NOMO-1 (cell line): ENCODE results near the gene TP53RK.

ENCODE experiments used
- DNase-seq, 2 experiments: peaks; one replicate each; lab custom pipeline; 2025; ENCODE audit not compliant: unreplicated experiment in 2 of 2; lab: John Stamatoyannopoulos, UW

Gene TP53RK

DNA sequence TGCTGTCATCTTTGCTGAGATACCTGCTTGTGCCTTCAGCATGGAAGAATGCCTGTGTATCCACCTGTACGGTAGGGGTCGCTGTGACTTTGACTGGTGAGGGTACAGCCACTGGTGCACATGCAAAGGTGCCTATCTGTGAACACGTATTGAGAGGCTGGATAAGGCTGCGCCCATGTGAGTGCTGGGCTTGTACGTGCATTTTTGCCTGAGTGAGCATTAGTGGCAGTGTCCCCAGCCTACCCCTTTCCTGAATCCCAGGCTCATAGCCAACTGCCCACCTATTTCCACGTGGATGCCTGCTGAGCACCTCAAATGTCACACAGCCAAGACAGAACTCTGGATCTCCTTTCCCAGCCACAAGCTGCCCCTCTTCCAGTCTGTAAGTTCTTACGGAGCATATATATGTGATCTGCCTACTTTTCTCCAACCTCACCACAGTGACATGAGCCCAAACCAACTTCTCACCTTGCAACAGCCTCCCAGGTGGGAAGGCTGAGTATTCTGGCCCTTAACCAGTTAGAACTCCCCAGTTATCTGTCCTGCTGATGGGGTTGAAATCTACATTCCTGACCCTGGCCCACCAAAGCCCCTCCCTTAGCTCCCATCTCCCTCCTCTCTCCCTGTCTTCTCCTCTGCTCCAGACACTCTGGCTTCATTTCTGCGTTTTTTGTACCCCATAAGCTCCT, 19.1 kb upstream of the TP53RK start:
- no peak for DNase-seq

DNA sequence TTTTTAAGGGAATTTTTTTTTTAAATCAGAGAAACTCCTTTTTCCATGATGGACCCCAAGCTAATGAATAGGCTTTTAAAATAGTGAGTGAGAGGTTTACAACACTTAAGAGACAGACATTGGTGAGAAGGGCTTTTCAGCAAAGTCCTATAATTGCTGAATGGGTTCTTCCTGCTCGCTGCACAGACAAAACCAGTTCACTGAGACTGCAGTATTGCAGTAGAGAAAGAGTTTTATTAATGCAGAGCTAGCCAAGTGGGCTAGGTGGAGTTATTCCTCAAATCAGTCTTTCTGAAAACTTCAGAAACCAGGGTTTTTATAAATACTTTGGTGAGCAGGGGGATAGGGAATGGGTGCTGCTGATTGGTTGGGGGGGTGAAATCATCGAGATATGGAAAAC, 17.0 kb upstream of the TP53RK start:
- no peak for DNase-seq

DNA sequence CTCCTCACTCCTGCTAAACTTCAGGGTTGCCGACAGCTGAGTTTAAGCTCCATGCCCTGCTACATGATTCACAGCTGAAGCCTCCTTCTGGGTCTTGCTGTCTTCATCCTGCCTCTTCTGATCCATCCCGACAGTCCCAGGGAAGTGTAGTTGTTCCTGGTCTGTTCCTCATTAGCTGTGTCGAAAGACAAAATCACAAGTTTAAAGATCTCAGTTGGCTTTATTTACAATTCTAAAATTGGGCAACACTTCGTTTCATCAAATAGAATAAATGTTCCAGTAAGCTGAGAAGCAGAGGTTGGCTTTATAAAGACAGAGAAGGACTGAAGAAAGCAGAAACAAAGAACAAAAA, 16.1 kb upstream of the TP53RK start:
- no peak for DNase-seq

DNA sequence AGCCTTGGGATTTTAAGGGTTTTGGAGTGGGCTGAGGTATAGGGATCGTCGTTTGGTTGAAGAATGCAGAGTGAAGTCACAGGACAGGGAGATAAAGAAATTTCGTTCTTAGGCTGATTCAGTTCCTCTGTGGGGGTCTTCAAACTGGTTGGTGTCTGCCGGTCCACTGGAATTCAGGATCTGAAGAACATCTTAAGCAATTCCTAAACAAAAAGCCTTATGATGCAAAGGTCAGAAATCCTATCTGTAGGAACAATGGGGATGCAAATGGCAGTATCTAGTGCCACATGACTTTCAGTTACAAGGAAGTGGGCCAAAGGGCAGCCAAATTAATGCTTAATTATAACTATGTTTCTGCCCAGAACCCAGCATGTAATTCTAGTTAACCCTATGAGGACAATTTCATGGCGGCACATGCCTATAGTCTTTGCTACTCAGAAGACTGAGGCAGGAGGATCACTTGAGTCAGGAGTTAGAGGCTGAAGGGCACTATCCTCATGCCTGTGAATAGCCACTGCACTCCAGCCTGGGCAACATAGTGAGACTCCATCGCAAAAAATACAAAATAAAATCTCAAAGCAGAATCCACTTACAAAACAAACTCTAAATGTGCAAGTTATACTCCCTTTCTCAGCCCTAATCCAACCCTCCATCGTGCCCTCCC, 15.6 kb upstream of the TP53RK start:
- no peak for DNase-seq

DNA sequence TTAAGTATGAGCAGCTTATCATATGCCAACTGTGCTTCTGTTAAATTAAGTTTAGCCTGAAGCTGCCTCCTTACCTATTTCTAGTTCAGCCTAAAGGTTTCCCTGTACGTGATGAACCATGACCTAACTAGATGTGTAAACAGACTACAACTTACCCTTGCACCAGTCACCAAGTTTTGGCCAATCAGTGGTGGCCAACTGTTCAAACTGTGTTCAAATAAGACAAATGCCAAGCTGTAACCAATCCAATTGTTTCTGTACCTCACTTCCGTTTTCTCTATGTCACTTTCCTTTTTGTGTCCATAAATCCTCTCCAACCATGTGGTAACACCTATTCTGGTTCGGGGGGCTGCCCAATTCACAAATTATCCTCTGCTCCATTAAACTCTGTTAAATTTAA, 14.2 kb upstream of the TP53RK start:
- DNase-seq: no peak

DNA sequence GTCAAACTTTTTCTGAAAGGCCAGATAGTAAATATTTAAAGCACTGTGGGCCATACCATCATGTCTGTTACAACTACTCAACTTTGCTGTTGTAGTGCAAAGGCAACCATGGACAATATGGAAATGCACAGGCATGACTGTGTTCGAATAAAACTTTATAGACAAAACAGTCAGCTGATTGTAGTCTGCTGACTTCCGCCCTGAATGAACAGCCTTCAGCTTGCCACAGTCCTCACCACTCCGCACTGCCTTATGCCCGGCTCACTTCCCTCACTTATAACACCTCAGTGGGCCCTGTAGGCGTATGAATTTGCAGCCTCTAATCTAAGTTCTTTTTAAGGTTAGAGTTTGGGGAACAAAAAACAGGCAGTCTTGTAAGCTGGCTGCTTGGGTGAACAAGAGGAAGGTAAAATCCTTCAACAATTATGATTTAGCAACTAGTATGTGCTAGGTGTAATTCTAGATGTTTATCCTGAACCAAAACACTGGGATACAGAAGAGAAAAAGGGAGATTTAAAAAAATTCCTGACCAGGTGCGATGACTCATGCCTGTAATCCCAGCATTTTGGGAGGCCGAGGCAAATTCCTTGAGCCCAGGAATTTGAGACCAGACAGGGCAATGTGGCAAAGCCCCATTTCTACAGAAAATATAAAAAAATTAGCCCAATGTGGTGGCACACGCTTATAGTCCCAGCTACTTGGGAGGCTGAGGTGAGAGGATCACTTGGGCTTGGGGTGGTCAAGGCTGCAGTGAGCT, 13.4 kb upstream of the TP53RK start:
- DNase-seq: no peak

DNA sequence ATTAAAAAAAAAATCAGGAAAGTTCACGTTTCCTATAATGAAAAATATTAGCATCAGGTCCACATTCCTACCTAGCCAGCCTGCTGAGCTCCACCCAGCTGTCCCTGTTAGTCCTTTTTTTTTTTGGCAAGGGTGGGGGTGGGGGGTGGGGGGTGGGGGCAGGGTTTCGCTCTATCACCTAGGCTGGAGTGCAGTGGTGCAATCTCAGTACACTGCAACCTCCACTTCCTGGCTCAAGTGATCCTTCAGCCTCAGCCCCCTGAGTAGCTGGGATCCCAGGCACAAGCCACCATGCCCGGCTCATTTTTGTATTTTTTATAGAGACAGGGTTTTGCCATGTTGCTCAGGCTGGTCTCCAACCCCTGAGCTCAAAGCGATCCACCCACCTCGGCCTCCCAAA, 12.7 kb upstream of the TP53RK start:
- DNase-seq: no peak

DNA sequence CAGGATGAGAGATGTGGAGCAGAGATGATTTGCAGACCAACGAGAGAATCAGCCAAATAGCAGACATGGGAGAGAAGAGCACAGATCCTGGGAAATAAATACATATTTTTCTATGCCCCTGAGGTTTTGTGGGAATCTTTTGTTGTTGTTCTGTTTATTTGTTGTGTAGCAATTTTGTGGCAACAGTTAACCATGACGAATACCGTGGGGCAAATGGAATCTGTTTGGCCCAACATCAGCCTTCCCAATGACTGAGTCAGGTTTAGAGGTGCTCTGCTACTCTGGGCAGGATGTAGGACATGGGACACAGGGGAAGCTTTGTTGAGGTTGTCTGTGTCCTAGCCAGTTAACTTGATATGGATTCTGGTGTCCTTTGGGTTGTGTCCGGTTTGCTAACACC, 12.3 kb upstream of the TP53RK start:
- no peak for DNase-seq

DNA sequence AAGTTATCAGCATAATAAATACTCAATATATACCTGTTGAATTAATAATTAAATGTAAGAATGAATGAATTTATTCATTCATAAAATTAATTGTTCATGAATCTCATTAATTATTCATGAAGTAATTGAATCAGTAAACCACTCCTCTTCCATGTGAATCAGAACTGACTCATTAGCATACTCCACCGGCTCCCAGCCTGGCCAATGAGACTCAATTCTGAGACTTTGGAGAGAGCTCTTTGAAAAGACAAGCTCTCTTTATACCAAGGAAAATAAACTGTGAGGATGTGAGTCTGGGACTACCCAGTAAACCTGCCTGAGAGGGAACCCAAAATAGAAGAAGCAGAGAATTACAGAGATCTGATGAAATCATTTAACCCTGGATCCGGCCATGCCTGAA, 11.8 kb upstream of the TP53RK start:
- DNase-seq: no peak

DNA sequence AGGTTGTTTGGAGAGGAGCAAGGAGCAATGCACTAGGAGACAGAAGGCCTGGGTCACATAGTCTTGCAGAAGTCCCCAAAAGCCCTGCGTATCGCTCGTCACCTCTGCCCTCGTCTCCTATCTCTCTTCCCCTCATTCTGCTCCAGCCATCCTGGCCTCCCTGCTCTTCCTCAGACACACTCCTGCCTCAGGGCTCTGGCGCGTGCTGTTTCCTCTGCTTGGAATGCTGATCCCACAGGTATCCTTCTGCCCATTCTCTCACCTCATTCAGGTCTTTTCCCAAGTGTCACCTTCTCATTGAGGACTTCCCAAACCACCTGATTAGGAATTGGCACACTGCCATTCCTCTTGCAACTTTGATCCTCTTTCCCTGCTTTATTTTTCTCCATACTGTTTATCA, 11.2 kb upstream of the TP53RK start:
- DNase-seq: no peak

DNA sequence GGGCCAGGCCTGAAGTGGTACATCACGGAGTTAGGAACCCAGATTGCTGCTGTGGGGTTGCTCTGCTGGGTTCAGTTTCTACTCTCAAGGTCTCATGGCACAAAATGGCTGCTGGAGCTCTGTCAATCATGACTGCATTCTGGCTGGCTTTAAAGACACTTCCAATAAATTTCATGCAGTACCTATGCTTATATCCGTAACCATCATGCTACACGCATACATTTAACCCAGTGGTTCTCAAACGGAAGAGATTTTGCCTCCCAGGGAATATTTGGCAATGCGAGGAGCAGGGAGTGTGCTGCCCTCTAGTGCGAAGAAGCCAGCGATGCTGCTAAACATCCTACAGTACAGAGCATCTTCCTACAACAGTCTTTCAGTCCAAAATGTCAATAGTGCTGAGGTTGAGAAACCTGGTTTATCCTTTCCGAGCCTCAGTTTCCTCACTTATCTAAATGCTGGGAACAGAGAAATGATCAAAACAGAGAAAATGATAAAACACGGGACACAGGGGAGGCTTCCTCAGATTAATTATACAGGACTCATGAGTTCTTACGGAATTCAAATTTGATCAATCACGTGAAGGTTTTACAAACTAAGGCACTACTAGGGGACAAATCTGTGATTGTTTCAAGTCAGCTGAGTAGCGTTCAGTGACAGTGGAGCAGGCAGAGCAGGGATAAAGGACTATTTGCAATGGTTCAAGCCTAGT, 10.6 kb upstream of the TP53RK start:
- DNase-seq: peak in 1 of 2 experiments; percentile 39

DNA sequence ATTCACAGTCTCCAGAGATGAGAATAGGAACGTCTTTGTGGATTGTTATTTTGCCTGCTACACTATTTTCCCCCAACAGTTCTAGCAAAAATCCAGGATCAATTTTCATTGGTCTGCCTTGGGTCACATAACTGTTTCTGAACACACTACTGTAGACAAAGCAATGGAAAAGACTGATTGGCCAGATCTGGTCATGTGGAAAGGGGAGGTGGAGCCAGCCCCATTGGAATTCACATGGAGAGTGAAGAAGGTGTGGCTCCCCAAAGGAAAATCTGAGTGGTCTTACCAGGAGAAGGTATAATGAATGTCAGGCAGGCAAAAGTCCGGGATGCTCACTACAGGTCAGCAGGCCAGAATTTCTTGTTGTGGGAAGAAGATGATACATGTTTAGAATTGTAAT, 9.5 kb upstream of the TP53RK start:
- DNase-seq: no peak

DNA sequence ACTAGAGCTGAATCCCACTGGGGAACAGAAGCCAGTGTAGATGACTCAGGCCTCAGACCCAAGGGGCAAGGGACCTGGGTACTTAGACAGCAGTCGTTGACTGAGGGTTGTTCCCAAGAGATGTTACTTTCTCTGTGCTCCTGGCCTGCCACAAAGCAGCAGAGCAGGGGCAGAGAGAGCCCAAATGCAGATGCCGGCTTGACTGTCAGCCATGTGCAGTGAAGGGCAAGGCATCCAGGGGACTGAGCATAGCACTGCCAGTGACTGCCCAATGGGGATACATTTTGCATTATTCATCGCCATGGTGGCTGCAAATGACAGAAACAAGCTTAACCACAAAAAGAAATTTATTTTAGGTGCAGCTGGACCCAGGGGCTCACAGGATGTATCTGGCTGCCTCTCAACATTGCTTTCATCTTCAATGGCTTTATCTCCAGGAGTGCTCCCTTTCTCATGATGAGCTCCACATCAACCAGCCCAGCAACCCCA, 7.6 kb upstream of the TP53RK start:
- no peak for DNase-seq

DNA sequence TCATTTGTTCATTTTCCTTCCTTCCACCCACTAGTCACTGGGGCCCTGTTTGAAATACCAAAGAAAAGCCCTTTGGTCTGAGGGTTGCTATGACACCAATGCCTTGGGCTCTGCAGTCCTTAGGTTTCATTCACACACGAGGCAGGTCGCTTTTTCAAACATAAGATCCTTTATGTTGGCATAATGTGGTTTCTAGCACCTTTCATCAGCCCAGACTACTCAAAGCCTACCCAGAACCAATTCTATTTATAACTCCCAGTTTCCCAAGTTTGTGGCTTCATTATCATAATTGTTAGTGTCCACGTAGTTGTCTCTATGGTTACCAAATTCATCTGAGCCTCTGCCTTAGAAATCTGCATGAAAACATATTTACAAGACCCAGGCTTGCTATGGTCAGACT, 6.6 kb upstream of the TP53RK start:
- DNase-seq: peak; percentile 66 to 75

DNA sequence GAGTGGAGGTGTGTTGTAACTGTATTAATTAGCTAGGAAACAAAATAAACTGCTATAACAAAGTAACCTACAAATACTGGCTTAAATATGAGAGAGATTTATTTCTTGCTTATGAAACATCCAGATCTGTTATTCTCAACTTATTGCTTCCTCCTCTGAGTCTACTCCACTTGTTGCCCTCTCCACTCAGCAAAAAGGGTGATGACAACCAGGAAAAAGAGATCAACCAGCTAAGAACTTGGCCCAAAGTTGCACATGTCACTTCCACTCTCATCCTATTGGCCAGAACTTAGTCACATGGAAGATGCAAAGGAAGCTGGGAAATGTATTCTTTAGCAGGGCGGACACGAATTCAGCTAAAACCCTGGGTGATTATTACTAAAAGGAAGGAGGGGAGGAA, 5.2 kb upstream of the TP53RK start:
- DNase-seq: peak; percentile 81 to 88

DNA sequence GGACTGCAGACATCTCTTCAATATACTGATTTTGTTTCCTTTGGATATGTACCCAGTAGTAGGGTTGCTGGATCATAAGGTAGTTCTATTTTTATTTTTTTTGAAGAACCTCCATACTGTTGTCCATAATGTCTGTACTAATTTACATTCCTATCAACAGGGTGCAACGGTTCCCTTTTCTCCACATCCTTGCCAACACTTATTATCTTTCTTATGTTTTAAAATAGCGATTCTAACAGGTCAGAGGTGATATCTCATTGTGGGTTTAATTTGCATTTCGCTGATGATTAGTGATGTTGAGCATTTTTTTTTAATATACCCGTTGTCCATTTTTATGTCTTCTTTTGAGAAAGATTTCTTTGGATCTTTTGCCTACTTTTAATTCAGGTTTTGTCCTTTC, 2.0 kb upstream of the TP53RK start:
- DNase-seq: no peak

DNA sequence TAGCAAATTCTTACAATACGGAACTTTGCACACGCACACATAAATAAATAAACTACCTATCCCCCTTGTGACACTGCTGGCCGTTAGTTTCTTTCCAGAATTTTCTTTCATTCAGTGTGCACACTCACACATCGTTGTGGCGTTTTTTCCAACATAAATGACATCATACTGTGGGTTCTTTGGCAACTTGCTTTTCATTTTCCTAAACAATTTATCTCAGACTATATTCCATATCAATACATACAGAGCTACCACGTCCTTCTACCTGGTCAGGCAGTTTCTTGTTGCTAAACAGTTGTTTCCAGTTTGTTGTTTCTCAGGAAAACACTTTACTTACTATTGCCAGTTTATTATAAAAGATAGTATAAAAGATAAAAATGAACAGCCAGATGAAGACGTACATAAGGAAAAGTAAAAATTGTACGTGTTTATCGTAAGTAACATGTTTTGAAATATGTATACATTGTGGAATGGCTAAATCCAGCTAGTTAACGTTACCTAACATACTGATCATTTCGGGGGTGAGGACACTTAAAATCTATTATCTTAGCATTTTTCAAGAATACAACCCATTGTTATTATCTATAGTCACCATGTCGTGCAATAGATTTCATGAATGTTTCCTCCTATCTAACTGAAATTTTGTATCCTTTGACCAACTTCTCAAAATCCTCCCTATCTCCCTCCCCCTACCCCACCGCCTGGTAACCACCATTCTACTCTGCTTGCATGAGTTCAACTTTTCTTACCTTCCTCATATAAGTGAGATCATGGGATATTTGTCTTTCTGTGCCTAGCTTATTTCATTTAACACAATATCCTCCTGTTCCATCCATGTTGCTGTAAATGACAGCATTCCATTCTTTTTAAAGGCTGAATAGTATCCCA, 1.2 kb upstream of the TP53RK start:
- DNase-seq: peak; percentile 51 to 74

DNA sequence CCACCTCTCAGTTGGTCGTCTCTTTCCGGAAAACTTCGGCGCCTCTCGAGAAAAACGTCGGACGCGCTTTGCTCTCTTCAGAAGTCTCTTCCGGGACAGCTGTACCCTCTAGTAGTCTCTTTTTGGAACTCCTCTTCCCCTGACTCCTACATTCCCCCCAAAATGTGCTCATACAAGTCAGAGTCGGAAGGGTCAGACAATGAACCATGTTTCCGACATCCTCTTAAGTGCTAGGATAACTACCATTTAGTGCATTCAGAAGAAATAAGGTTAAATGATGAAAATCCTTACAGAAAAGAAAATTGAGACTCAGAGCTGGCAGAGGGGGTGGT, 476 bp upstream of the TP53RK start:
- DNase-seq: no peak

DNA sequence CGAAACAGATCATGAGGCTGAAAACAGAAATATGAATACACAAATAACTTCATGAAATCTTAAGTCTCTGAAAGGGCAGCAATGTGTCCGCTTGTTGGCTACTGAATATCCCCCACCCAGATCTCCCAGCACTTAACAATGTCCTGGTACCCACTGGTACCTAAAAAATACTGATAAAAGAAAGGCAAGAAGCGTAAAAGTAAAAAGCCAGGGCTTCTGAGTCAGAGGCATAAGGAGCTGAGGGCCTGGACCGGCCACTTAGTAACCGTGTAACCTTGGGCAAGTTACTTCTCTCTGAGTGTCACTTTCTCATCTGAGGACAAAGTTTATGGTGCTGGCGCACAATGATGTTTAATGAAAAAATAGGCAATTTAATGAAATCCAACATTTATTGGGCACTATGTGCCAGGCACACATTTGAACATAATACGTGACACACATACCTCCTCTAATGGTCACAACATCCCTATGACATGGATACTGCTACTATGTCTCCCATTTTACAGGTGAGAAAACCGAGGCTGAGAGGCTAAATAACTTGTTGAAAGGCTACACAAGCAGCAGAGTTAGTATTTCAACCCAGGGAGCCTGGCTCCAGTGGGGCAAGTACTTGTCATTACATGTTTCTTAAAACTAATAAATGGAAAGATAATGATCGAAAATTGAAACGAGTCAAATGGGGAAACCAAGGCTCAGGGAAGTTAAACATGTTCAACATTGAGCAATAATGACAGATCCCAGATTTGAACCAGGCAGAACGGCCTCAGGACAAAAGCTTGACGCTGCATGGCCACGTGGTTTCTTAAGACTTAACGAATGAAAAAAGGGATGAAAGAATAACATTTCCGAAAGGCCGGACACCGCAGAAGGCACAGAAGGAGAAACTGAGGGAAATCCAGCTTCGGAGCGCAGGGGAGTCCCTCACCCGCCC, 828 bp downstream of the TP53RK start:
- DNase-seq: peak in 1 of 2 experiments; percentile 48
